GM12892 (cell line): ENCODE measurements around the gene PABPN1.

Experiments
- POLR2A ChIP-seq: IDR thresholded peaks from 2 replicates; pipeline ENCODE4 v1.6.1; 2011; ENCODE audit warnings: low read depth, low read length, control low read depth
- POLR2AphosphoS5 ChIP-seq: IDR thresholded peaks from 2 replicates; pipeline ENCODE4 v1.6.1; 2011; ENCODE audit warnings: low read depth, low read length, control low read depth
- TAF1 ChIP-seq: IDR thresholded peaks from 2 replicates; pipeline ENCODE4 v1.6.1; 2011; ENCODE audit warnings: low read depth, mild to moderate bottlenecking, control low read depth, low read length, borderline replicate concordance

DNA sequence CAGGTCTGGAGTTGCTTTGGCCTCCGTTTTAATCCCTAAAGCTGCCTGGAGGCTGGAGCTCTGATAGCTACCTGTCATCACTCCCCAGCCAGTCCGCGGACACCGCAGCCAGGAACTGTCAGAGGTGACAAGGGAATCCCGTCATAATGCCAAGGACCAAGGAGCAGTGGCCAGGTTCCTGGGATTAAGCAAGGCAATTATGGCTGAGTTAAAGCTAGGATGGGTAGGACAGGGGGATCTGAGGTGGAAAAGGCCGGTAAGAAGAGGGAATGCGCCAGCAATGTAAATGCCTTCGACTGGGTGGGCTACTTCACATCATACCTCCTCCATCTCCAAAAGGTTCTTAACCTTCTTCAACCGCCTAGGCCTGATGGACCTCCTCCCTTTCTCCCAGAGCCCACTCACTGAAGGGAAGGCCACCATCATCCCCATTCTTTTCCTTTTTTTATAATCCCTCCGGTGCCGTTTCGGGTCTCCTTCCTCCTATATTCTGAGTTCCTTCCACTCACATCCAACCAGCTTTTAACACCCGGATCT, 20.5 kb upstream of the PABPN1 start:
- TF ChIP-seq POLR2A (no peak), POLR2AphosphoS5 (0 out of 2 replicates have a peak, but pooled peaks have one; percentile 42), TAF1 (no peak)
